ENCODE measurements around the gene KIF23. TPM values are rescaled to one million over a fixed set of nuclear protein-coding genes. Genes with fewer than 3 reads are reported as not detected.

KIF23 gene
- total and polyA plus RNA-seq, 2 donors (not counting 1 experiment from before 2014, with no cell fraction given): 16.5 to 19.4 TPM

- Histone ChIP-seq H3K4me3 (replicated peaks in 1 of 4; ENCODE audit: control extremely low read depth in 1 of 4, insufficient read depth in 1 of 4, low read depth in 3 of 4, low read length in 4 of 4) (no peak overlapping the region), H3K79me2 (ENCODE audit: control insufficient read depth, insufficient read depth, low read length) (peaks cover 4% of the 10 kb centered on the region), H3K4me1 (ENCODE audit: control insufficient read depth, extremely low read depth, insufficient read depth, low read length) (peaks cover 14% of the 10 kb centered on the region), H3K27me3 (ENCODE audit: control insufficient read depth, insufficient read depth, low read length) (no peaks in the 10 kb centered on the region), H3K36me3 (ENCODE audit: control insufficient read depth, insufficient read depth, low read length) (no peaks in the 10 kb centered on the region), H3K9ac (ENCODE audit: insufficient read depth, low read length) (no peak overlapping the region), H3K27ac (ENCODE audit: insufficient read depth, low read length) (peak overlapping the region; percentile 40), H2AFZ (ENCODE audit: low read length) (no peak overlapping the region), H3K4me2 (ENCODE audit: extremely low read depth, insufficient read depth, low read length) (peak overlapping the region; percentile 55), H4K20me1 (ENCODE audit: control insufficient read depth, extremely low read depth, insufficient read depth, low read length) (no peaks in the 10 kb centered on the region), H3K9me3 (ENCODE audit: control insufficient read depth, insufficient read depth, low read depth, low read length) (no peaks in the 10 kb centered on the region)
- no peak for TF ChIP-seq EZH2 (IDR thresholded peaks at IDR 0.05; ENCODE audit: low read length, missing control alignments)
- TF ChIP-seq, protein P1, sequence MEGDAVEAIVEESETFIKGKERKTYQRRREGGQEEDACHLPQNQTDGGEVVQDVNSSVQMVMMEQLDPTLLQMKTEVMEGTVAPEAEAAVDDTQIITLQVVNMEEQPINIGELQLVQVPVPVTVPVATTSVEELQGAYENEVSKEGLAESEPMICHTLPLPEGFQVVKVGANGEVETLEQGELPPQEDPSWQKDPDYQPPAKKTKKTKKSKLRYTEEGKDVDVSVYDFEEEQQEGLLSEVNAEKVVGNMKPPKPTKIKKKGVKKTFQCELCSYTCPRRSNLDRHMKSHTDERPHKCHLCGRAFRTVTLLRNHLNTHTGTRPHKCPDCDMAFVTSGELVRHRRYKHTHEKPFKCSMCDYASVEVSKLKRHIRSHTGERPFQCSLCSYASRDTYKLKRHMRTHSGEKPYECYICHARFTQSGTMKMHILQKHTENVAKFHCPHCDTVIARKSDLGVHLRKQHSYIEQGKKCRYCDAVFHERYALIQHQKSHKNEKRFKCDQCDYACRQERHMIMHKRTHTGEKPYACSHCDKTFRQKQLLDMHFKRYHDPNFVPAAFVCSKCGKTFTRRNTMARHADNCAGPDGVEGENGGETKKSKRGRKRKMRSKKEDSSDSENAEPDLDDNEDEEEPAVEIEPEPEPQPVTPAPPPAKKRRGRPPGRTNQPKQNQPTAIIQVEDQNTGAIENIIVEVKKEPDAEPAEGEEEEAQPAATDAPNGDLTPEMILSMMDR (conservative IDR thresholded peaks at IDR 0.05 in 1 of 2, IDR thresholded peaks at IDR 0.05 in 1 of 2; ENCODE audit: low read depth in 1 of 2, low read length in 2 of 2): no peak
- peak; percentile 88 to 93 for DNase-seq (ENCODE audit: low read depth in 2 of 2)
Measured at GRCh38 chr15:69403594-69403993, 10.6 kb upstream of the KIF23 start.

DNA sequence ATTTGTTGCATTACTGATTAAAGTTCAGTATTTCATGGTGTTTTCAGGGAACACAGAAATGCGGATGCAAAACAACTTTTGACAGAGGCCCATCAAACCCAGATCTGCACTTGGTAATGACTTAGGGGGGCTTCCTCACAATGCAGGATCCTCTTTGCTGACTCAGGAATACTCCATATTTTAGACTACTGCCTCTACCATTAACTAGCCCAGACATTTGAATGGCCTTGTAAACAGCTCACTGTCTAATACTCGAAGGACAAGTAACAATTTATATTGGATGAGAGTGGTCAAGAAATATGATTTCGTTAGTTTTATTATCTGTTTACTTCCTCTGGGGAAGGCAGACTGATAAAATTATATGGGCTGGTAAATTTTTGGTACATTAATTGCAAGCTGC, 9.0 kb upstream of the KIF23 start:
- H4K20me1 ChIP-seq (ENCODE audit: control insufficient read depth, extremely low read depth, insufficient read depth, low read length): no peaks in the 10 kb centered on the region
- H3K9ac ChIP-seq (ENCODE audit: insufficient read depth, low read length): no peak overlapping the region
- no peak for TF ChIP-seq EZH2 (IDR thresholded peaks at IDR 0.05; ENCODE audit: low read length, missing control alignments)
- TF ChIP-seq, protein P1 (conservative IDR thresholded peaks at IDR 0.05 in 1 of 2, IDR thresholded peaks at IDR 0.05 in 1 of 2; ENCODE audit: low read depth in 1 of 2, low read length in 2 of 2): no peak
- H3K27ac ChIP-seq (ENCODE audit: insufficient read depth, low read length): no peak overlapping the region
- no peak overlapping the region for H3K4me3 ChIP-seq (replicated peaks in 1 of 4; ENCODE audit: control extremely low read depth in 1 of 4, insufficient read depth in 1 of 4, low read depth in 3 of 4, low read length in 4 of 4)
- peaks cover 7% of the 10 kb centered on the region for H3K79me2 ChIP-seq (ENCODE audit: control insufficient read depth, insufficient read depth, low read length)
- DNase-seq (ENCODE audit: low read depth in 2 of 2): no peak
- H3K36me3 ChIP-seq (ENCODE audit: control insufficient read depth, insufficient read depth, low read length): no peaks in the 10 kb centered on the region
- H3K9me3 ChIP-seq (ENCODE audit: control insufficient read depth, insufficient read depth, low read depth, low read length): no peaks in the 10 kb centered on the region
- no peak overlapping the region for H2AFZ ChIP-seq (ENCODE audit: low read length)
- no peak overlapping the region for H3K4me2 ChIP-seq (ENCODE audit: extremely low read depth, insufficient read depth, low read length)
- H3K4me1 ChIP-seq (ENCODE audit: control insufficient read depth, extremely low read depth, insufficient read depth, low read length): peaks cover 14% of the 10 kb centered on the region
- H3K27me3 ChIP-seq (ENCODE audit: control insufficient read depth, insufficient read depth, low read length): no peaks in the 10 kb centered on the region

- no peak for DNase-seq (ENCODE audit: low read depth in 2 of 2)
- H3K4me3 ChIP-seq (replicated peaks in 1 of 4; ENCODE audit: control extremely low read depth in 1 of 4, insufficient read depth in 1 of 4, low read depth in 3 of 4, low read length in 4 of 4): no peak overlapping the region
- no peaks in the 10 kb centered on the region for H3K36me3 ChIP-seq (ENCODE audit: control insufficient read depth, insufficient read depth, low read length)
- no peak overlapping the region for H2AFZ ChIP-seq (ENCODE audit: low read length)
- peaks cover 21% of the 10 kb centered on the region for H3K79me2 ChIP-seq (ENCODE audit: control insufficient read depth, insufficient read depth, low read length)
- H3K9ac ChIP-seq (ENCODE audit: insufficient read depth, low read length): no peak overlapping the region
- no peaks in the 10 kb centered on the region for H3K27me3 ChIP-seq (ENCODE audit: control insufficient read depth, insufficient read depth, low read length)
- no peak overlapping the region for H3K4me2 ChIP-seq (ENCODE audit: extremely low read depth, insufficient read depth, low read length)
- no peaks in the 10 kb centered on the region for H4K20me1 ChIP-seq (ENCODE audit: control insufficient read depth, extremely low read depth, insufficient read depth, low read length)
- TF ChIP-seq, protein P1 (conservative IDR thresholded peaks at IDR 0.05 in 1 of 2, IDR thresholded peaks at IDR 0.05 in 1 of 2; ENCODE audit: low read depth in 1 of 2, low read length in 2 of 2): no peak
- TF ChIP-seq EZH2 (IDR thresholded peaks at IDR 0.05; ENCODE audit: low read length, missing control alignments): no peak
- H3K9me3 ChIP-seq (ENCODE audit: control insufficient read depth, insufficient read depth, low read depth, low read length): no peaks in the 10 kb centered on the region
- peaks cover 11% of the 10 kb centered on the region for H3K4me1 ChIP-seq (ENCODE audit: control insufficient read depth, extremely low read depth, insufficient read depth, low read length)
- H3K27ac ChIP-seq (ENCODE audit: insufficient read depth, low read length): no peak overlapping the region
Measured at GRCh38 chr15:69407719-69408400, 6.3 kb upstream of the KIF23 start.

All from fibroblast of lung (primary cell).